ENCODE data around the gene ATG7.

The ATG7 gene

DNA sequence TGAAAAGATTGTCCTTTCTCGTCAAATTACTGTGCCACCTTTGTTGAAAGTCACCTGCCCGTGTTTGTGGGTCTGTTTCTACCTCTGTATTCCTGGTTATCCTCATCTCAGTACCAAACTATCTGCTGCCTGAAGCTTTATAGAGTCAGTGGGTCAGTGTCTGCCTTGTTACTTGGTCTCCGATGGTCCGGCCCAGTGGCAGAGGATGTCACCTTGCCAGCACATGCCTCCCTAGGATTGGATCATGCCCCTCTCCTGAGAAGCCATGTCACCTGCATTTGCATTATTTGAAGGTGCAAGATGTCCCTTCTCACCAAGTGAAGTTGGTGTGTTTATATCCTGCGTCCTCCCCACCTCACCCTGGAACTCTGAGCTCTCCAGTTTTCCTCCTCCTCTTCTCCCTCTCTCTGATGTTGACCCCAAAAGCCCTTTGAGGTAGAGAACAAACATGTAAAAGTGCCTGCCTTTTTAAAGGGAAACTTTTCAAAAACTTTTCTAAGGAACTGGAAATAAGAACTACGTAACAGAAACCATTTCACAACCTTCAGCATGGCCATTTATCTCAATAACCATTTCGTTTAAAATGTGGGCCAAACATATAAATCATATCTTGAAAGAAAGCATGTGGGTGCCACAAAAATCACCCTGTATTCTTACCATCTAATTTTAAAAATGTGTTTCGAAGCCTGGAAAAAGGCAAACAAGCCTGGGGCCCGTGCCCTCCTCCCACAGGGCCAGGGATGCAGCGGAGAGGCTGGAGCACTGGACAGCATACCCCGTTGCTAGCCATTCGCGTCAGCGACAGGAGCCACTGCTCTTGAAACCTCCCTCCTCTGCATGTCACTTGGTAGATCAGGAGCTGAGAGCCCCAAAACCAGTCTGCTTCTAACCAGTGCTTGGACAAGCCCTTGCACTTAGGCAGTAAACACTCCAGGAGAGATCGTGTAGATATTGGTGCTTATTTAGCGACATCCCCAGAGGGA is 269.4 kb downstream of the ATG7 start:
- DNase-seq = no peak

DNA sequence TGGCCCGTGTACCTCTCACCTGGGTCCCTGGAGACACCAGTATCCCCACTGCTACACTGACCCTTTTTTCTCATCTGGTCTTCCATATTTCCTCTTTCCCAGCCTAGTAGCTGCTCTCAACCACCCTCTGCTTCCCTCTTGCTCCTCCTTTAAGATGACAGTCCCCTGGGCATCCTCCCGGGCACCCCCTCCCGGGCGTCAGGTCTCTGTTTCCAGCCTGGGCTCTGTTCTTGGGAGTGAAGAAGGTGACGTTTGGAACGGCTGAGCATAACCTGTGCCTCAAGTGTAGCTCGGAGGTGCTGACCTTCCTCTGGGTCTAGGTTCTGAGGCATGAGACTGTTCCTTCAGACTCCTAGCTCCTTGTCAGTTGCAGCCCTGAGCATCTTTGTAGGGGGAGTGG is 270.4 kb downstream of the ATG7 start:
- DNase-seq = no peak

GRCh38 chr3:11543141-11543947 is 271.1 kb downstream of the ATG7 start:
- DNase-seq = no peak

DNA sequence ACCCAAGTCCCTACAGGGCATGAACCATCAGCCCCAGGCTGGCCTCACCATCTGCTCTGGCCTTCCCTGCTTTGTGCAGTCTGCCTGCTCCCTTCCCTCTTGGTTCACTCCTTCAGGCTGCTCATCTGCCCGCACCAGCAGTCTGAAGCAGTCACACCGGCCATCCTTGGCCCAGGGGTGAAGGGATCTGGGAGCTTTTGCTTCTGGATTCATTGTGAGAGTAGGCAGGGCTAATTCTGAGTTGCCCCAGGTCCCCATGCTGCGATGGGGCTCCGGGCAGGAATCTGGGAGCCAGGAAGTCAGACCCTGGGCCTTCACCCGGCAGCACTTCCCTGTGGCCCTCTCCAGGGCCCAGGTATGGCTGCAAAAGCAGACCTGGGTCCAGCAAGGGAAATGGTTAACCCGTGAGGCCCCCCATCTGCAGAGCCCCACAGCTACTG is 271.8 kb downstream of the ATG7 start:
- DNase-seq = no peak

- no peak for DNase-seq
Measured at GRCh38 chr3:11544412-11545181, 272.4 kb downstream of the ATG7 start.

- DNase-seq = no peak
Measured at GRCh38 chr3:11545186-11545851, 273.1 kb downstream of the ATG7 start.

DNA sequence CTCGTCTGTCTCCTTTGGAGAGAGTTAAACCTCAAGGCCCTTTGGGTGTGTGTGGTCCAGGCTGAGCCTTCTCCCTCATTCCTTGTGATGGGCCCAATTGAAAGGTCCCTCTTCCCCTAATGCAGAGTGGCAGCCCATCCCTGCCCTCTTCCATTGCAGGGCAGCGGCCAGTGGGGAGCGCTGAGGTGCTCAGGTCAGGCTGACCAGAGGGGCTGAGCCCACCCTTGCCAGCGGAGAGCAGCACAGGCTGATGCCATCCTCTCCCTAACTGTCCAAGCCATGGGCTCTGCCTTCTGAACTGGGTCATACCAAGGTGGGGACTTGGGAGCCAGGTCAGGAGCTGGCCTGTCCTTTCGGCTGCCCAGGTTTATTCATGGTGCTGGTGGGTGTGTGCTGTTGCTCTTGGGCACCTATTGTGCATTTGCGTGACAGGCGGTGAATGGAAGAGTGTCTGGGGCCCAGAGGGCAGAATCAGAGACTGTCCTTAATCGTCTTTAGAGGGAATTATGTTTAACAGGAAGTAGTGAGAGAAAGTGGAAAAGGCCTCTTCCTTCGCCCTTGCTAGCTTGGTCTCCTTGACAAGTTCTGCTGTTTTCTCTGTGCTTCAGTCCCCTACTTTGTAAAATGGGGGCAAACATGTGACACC is 274.6 kb downstream of the ATG7 start:
- no peak for DNase-seq

- DNase-seq = no peak
Measured at GRCh38 chr3:11547498-11547897, 275.3 kb downstream of the ATG7 start.

DNA sequence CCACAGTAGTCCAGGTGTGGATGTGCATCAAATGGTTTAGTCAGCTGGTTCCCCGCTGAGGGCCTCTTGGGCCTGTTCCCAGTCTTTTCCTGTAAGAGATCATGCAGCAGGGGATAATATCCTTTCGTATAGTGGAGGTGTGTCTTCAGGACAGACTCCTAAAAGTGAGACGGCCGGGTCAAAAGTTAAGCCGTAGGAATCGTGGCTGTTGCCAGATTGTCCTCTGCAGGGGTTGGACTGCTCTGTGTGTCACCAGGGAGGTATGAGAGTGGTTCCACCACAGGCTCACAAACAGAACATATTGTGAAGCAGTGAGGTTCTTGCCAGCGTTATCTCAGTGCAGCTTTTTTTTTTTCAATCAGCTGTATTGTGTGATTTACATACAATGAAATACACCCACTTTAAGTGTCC is 276.5 kb downstream of the ATG7 start:
- DNase-seq = no peak

DNA sequence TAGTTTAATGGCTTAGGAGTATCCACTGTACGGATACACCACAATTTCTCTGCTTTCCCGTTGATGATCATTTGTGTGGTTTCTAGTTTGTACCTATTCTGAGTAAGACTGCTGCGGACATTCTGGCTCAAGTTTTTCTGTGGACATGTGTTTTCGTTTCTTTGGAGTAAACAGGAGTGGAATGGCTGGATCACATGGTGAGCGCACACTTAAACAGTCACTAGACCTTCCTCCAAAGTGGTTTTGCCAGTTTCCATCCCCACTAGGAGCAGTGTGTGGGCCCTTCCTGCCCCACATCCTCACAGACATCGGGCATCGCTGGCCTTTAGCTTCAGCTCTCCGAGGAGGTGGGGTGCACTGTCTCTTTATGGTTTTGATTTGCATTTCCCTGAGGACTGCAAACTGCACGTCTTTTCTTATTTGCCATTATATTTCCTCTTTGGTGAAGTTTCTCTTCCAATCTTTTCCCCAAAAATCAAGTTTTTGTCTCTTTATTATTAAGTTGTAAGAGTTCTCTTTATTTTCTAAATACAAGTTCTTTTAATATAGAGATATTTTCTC is 277.5 kb downstream of the ATG7 start:
- no peak for DNase-seq

DNA sequence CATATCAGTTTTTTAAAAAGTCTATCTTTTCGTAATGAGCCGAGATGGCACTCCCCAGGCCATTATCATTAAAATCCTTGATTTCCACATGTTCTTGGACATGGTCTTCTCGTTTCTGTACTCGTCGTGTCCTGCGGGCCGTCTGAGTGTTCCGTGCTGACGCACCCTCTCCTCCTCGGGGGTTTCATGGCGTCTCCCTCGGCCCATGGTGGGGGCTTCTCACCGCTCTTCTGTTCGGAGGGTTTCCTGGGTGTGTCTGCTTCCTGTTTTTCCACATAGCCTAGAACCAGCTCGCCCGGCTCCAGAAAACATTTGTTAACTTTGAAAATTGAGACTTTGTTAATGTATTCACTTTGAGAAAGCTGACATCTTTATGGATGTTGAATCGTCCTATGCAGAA is 278.8 kb downstream of the ATG7 start:
- no peak for DNase-seq

- no peak for DNase-seq
Measured at GRCh38 chr3:11552289-11553264, 280.4 kb downstream of the ATG7 start.

- DNase-seq = no peak
Measured at GRCh38 chr3:11553436-11554235, 281.4 kb downstream of the ATG7 start.

DNA sequence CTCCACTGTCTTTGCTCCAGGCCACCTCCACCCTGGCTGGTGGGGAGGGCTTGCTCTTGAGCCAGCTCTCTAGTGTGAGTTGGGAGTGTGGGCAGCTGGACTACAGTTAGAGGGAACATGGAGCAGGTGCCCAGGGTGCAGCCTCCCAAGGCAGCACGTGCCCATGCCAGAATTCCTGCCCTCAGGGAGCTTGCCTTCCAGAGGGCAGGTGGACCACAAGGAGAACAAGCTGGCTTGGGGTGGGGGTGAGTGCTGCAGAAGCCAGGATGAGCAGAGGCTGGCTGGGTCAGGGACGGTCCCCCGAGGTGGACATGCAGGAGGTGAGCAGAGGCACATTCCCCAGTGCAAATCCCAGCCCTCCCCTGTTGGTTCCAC is 282.0 kb downstream of the ATG7 start:
- no peak for DNase-seq

GRCh38 chr3:11554666-11555065 is 282.5 kb downstream of the ATG7 start:
- DNase-seq = no peak

GRCh38 chr3:11555211-11555782 is 283.1 kb downstream of the ATG7 start:
- DNase-seq = no peak

DNA sequence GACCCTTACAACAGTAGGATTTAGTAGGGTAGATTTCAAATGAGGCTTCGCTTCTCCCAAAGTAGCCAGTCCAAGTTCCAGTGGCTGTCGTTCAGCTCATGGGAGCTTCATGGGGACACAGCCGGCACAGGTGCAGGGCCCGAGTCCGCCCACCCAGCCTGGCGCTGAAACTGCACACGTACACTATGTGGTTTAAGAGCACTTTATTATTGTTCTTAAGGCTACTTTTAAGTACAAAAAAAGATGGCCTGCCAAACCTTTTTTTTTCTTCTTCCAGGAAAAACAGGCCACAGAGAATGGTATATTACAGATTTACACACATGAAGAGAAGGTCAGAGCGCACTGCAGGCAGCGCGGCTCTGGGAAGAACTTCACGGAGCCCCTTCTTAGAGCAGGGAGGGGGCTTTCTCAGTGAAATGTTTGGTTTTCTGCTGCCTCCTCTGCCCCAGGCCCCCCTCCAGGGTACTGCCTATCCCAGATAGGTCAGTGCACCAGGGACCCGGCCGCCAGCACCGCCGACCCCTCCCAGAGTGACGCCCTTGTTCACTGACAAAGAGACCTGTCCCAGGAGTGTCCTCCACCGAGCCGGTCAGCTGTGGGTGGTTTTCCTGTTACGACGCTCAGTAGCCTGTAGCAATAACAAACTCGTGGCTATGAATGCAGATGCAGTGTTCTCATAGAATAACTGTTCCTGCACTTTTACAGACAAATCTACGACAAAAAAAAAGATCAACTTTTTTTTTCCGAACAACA is 283.9 kb downstream of the ATG7 start:
- no peak for DNase-seq
